ENCODE results near the gene ADGRV1. TPM values are rescaled to one million over a fixed set of nuclear protein-coding genes. Genes with fewer than 3 reads are reported as not detected.

Gene ADGRV1
- total and polyA plus RNA-seq, 2 donors (not counting 3 experiments of a cell fraction or from before 2014, with no cell fraction given), result 0.11 to 0.55 TPM

DNA sequence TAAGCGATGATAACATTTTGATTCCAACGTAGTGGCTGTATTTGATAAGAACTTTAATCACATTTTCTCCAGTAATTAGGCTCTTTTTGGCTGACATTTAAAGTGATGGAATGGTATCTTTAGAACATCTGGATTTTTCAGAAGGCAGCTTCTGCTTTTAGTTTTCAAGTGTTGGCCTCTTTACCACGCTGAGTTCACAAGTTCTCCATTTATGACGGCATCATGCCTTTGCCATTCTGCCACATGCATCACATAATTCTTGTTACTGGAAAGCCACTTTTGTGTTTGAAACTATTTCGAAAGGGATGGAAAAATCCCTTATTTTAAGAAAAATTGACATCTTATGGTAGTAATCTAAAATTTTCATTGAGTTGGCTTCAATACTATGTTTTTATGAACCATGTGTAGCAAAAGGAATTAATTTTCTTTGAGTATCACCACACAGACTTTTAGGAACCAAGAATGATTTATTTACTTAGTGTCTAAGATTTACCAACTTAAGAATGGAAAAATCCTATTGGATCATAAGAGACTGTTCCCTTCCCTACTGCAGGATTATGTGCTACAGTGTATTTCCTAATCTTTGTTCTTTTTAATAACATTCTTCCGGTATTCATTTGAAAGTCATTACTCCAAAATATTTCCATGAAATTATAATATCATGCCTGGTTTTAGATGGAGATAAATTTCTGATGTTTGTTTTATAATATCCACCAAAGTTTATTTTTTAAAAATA lies 344.2 kb downstream of the ADGRV1 start:
- H3K27ac ChIP-seq (ENCODE audit: insufficient read depth, low read depth, low read length), result no peak overlapping the region
- no peak overlapping the region for H3K4me3 ChIP-seq (replicated peaks in 1 of 3; ENCODE audit: insufficient read depth in 1 of 3, low read depth in 1 of 3, low read length in 3 of 3)
- no peak overlapping the region for H3K9ac ChIP-seq (replicated peaks; ENCODE audit: extremely low read depth, insufficient read depth, low read length)
- TF ChIP-seq GATA2 (IDR thresholded peaks at IDR 0.05; ENCODE audit: insufficient read depth, insufficient read length, low read depth, low read length), result no peak
- no peak for TF ChIP-seq FOS (IDR thresholded peaks at IDR 0.05; ENCODE audit: borderline replicate concordance, insufficient read depth, low read length)
- POLR2A ChIA-PET, result no interaction called here
- no peaks in the 10 kb centered on the region for H3K4me1 ChIP-seq (ENCODE audit: control insufficient read depth, extremely low read depth, insufficient read depth, low read length)
- no peaks in the 10 kb centered on the region for H3K9me3 ChIP-seq (replicated peaks; ENCODE audit: control insufficient read depth, insufficient read depth, low read length)
- no peak overlapping the region for H3K4me2 ChIP-seq (ENCODE audit: insufficient read depth, low read length)
- no peaks in the 10 kb centered on the region for H4K20me1 ChIP-seq (replicated peaks; ENCODE audit: control insufficient read depth, extremely low read depth, insufficient read depth, low read length)
- no TSS peak for BruUV-seq (replicated peaks)
- CTCF ChIA-PET, result no interaction called here
- no peaks in the 10 kb centered on the region for H3K79me2 ChIP-seq (ENCODE audit: control insufficient read depth, insufficient read depth, low read length)
- no peaks in the 10 kb centered on the region for H3K9me1 ChIP-seq (replicated peaks; ENCODE audit: control insufficient read depth, extremely low read depth, insufficient read depth, low read length)
- peak overlapping the region; percentile 32 for H2AFZ ChIP-seq (ENCODE audit: low read depth, low read length)
- H3K27me3 ChIP-seq (ENCODE audit: control insufficient read depth in 2 of 2, insufficient read depth in 2 of 2, low read length in 2 of 2), result no peaks in the 10 kb centered on the region
- dilution Hi-C loops (cut with MboI; ENCODE audit: extremely low pct_ligation_motif_present, low sequenced_read_pairs) (no loop called here), intact Hi-C loops (cut with micrococcal nuclease) (no loop called here)
- peak; percentile 24 for FAIRE-seq
- no peaks in the 10 kb centered on the region for H3K36me3 ChIP-seq (ENCODE audit: control insufficient read depth in 2 of 2, extremely low read depth in 1 of 2, insufficient read depth in 2 of 2, low read length in 2 of 2)
- DNase-seq (ENCODE audit: low read depth, low spot score), result peak; percentile 32

DNA sequence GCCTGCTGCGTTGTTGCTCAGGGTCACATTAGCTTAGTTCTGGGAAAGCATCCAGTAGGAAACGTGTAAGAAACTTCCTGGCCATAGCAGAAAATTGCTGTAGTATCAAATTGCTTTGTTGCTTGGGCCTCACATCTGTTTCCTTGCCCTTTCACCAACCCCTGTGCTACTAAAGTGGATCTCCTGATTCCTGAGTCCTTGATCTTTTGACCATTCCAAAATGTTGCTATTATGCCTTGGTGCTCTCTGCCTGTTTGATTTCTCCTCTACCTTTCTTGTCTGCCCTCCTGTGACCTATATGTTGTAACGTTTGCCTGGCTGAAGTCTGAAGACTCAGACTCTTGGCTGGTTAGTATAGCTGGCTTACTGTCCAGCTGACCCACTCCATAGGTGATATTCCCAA lies 350.5 kb downstream of the ADGRV1 start:
- no peak overlapping the region for H3K4me3 ChIP-seq (replicated peaks in 1 of 3; ENCODE audit: insufficient read depth in 1 of 3, low read depth in 1 of 3, low read length in 3 of 3)
- no peaks in the 10 kb centered on the region for H3K27me3 ChIP-seq (ENCODE audit: control insufficient read depth in 2 of 2, insufficient read depth in 2 of 2, low read length in 2 of 2)
- peak overlapping the region; percentile 87 for H2AFZ ChIP-seq (ENCODE audit: low read depth, low read length)
- intact Hi-C loops (cut with micrococcal nuclease), result loop anchor here (1.0 kb wide), 2 partner anchors 8 to 31 kb away; no protein-coding TSS in a partner anchor
- peak overlapping the region; percentile 48 for H3K27ac ChIP-seq (ENCODE audit: insufficient read depth, low read depth, low read length)
- H3K9me3 ChIP-seq (replicated peaks; ENCODE audit: control insufficient read depth, insufficient read depth, low read length), result no peaks in the 10 kb centered on the region
- ChIA-PET POLR2A (interaction anchor here (1.3 to 1.5 kb wide), 2 partner anchors 472 to 474 kb away, joined by 4 to 5 read pairs; partner anchors contain the start of gene ARRDC3), CTCF (interaction anchor here (1.0 to 3.8 kb wide), 6 partner anchors 9 to 510 kb away, joined by 3 to 15 read pairs (median 6); no protein-coding TSS in a partner anchor)
- DNase-seq (ENCODE audit: low read depth, low spot score), result peak; percentile 93
- peaks cover 12% of the 10 kb centered on the region for H3K4me1 ChIP-seq (ENCODE audit: control insufficient read depth, extremely low read depth, insufficient read depth, low read length)
- no peaks in the 10 kb centered on the region for H3K79me2 ChIP-seq (ENCODE audit: control insufficient read depth, insufficient read depth, low read length)
- H3K36me3 ChIP-seq (ENCODE audit: control insufficient read depth in 2 of 2, extremely low read depth in 1 of 2, insufficient read depth in 2 of 2, low read length in 2 of 2), result no peaks in the 10 kb centered on the region
- no peaks in the 10 kb centered on the region for H4K20me1 ChIP-seq (replicated peaks; ENCODE audit: control insufficient read depth, extremely low read depth, insufficient read depth, low read length)
- no TSS peak for BruUV-seq (replicated peaks)
- H3K9me1 ChIP-seq (replicated peaks; ENCODE audit: control insufficient read depth, extremely low read depth, insufficient read depth, low read length), result no peaks in the 10 kb centered on the region
- H3K9ac ChIP-seq (replicated peaks; ENCODE audit: extremely low read depth, insufficient read depth, low read length), result peak overlapping the region; percentile 51
- dilution Hi-C loops (cut with MboI; ENCODE audit: extremely low pct_ligation_motif_present, low sequenced_read_pairs), result no loop called here
- no peak for TF ChIP-seq GATA2 (IDR thresholded peaks at IDR 0.05; ENCODE audit: insufficient read depth, insufficient read length, low read depth, low read length)
- no peak for TF ChIP-seq MYC (IDR thresholded peaks at IDR 0.05; ENCODE audit: low read depth, low read length)
- no peak for TF ChIP-seq FOS (IDR thresholded peaks at IDR 0.05; ENCODE audit: borderline replicate concordance, insufficient read depth, low read length)
- no peak for TF ChIP-seq EZH2 (IDR thresholded peaks at IDR 0.05; ENCODE audit: borderline replicate concordance, low read depth, low read length, severe bottlenecking)
- TF ChIP-seq POLR2A (IDR thresholded peaks at IDR 0.05; ENCODE audit: low read depth, low read length), result no peak
- TF ChIP-seq POLR2AphosphoS5 (IDR thresholded peaks at IDR 0.05; ENCODE audit: insufficient read depth, low read depth, low read length), result no peak
- TF ChIP-seq CTCF (IDR thresholded peaks at IDR 0.05; ENCODE audit: extremely low read depth in 1 of 2, insufficient read depth in 1 of 2, low read depth in 1 of 2, low read length in 2 of 2), result no peak
- TF ChIP-seq JUN (IDR thresholded peaks at IDR 0.05; ENCODE audit: borderline replicate concordance, insufficient read depth, insufficient read length, low read depth), result no peak
- TF ChIP-seq MAX (IDR thresholded peaks at IDR 0.05; ENCODE audit: insufficient read depth, insufficient read length), result no peak
- FAIRE-seq, result peak; percentile 89
- H3K4me2 ChIP-seq (ENCODE audit: insufficient read depth, low read length), result peak overlapping the region; percentile 16
